HG03095 (cell line): ENCODE data around the gene CREBBP.

Experiments used
- ATAC-seq: cut with Tn5 transposase; IDR thresholded peaks from one replicate; pipeline ENCODE4 v1.9.1; 2021; ENCODE audit warnings: moderate library complexity; ENCODE audit not compliant: unreplicated experiment

Gene CREBBP

GRCh38 chr16:3857189-3858043 is 23.1 kb downstream of the CREBBP start:
- ATAC-seq = no peak

GRCh38 chr16:3856367-3857141 is 24.0 kb downstream of the CREBBP start:
- ATAC-seq = no peak

GRCh38 chr16:3854750-3855541 is 25.6 kb downstream of the CREBBP start:
- ATAC-seq = no peak

- no peak for ATAC-seq
These were observed 30.0 kb downstream of the CREBBP start for GRCh38 chr16:3850544-3850899.

- no peak for ATAC-seq
These were observed 30.6 kb downstream of the CREBBP start for GRCh38 chr16:3849751-3850543.

DNA sequence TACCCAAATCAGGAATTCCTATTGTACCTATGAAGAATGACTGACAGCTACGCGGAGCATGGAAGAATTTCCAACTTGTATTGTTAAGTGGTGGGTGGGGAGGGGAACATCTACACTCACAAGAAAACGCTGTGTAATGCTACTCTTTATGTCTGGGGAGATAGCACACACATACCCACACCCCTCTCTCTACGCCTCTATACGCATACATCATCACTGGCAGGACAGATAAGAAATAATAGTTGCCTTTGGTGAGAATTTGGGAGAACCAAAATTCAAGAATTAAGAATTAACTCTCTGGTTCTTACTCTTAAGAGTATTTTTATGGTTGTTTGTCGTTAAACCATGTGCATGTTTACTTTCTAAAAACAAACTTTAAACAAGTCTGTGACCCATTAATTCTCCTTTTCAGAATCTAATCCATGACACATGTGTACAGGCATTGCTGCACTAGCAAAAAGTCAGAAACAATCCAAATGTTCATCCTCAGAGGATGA is 33.9 kb downstream of the CREBBP start:
- ATAC-seq = no peak

- no peak for ATAC-seq
These were observed 34.4 kb downstream of the CREBBP start for GRCh38 chr16:3846087-3846486.

GRCh38 chr16:3842994-3843393 is 37.5 kb downstream of the CREBBP start:
- ATAC-seq = no peak

GRCh38 chr16:3841729-3842508 is 38.6 kb downstream of the CREBBP start:
- no peak for ATAC-seq

GRCh38 chr16:3839402-3840184 is 40.9 kb downstream of the CREBBP start:
- no peak for ATAC-seq

DNA sequence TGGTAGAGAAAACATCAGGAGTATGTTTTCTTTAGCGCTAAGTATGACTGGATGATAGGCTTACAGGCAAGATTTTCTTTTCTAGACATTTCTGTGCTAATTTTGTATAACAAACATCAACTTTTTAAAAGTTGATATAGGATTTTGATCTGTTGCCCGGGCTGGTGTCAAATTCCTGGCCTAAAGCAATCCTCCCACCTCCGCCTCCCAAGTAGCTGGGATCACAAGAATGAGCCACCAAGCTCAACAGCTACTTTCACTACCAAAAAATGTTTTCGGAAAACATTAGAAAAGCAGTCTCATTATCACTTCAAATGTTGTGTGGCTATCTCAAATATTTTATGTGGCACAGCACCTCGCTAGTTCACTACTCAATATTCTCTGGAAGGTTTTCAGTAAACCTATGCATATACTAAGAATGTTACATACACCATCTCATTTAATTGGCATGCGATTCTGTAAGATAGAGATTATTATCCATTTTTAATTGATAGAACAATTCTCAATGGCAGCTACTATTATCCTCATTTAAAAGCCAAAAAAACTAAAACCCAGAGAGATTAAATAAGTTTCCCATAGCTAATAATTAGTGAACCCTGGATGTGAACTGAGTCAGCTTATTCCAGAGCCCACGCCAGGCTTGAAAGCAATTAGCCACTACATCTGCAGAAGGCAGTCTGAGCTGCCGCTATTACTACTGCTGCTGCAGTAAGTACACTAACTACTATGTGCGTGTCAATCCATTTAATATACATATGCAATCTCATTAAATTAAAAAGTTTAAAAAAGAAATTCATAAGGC is 41.7 kb downstream of the CREBBP start:
- no peak for ATAC-seq

GRCh38 chr16:3837851-3838586 is 42.5 kb downstream of the CREBBP start:
- ATAC-seq = no peak

GRCh38 chr16:3836641-3837040 is 43.9 kb downstream of the CREBBP start:
- ATAC-seq = no peak

GRCh38 chr16:3835089-3835602 is 45.4 kb downstream of the CREBBP start:
- no peak for ATAC-seq

- no peak for ATAC-seq
These were observed 47.8 kb downstream of the CREBBP start for GRCh38 chr16:3832668-3833067.

DNA sequence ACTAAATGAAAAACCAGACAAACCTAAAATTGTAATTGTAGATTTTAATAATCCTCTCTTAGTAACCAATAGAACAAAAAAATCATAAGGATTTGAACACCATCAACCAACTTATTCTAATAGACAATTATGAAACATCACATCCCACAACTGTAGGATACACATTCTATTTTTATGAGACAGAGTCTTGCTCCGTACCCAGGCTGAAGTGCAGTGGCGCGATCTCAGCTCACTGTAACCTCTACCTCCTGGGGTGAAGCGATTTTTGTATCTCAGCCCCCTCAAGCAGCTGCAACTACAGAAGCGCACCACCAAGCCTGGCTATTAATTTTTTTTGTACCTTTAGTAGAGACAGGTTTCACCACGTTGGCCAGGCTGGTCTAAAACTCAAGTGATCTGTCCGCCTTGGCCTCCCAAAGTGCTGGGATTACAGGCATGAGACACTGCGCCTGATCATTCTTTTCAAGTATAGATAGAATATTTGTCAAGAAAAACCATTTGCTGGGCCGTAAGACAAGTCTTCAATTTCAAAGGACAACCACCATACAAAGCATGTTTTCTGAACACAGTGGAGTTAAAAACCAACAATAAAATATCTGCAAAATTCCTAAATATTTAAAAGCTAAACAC is 49.8 kb downstream of the CREBBP start:
- no peak for ATAC-seq
